ENCODE results near the gene PPRC1. TPM values are rescaled to one million over a fixed set of nuclear protein-coding genes. Genes with fewer than 3 reads are reported as not detected.

Gene PPRC1
- total and polyA plus RNA-seq, 3 donors from 2014 or later = 27.0 to 49.1 (median 38.7) TPM

DNA sequence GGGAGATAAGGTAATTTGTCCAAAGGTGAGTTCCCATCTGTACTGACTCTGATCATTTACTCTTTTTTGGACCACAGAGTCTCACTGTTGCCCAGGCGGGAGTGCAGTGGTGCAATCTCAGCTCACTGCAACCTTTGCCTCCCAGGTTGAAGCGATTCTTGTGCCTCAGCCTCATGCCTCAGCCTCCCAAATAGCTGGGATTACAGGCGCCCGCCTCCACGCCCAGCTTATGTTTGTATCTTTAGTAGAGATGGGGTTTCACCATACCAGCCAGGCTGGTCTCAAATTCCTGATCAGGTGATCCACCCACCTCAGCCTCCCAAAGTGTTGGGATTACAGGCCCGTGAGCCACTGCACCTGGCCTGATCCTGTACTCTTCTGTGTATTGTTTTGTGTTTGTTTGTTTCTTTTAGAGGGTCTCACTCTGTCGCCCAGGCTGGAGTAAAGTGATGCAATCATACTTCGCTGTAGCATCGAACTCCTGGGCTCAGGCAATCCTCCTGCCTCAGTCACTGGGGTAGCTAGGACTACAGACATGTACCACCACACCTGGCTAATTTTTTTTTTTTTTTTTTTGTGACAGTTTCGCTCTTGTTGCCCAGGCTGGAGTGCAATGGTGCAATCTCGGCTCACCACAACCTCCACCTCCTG, 21.8 kb downstream of the PPRC1 start:
- Histone ChIP-seq H3K27ac (no peak overlapping the region), H3K36me3 (ENCODE audit: low read depth, missing control alignments) (no peaks in the 10 kb centered on the region), H3K27me3 (no peaks in the 10 kb centered on the region), H3K4me1 (peaks cover 16% of the 10 kb centered on the region), H3K4me3 (no peak overlapping the region), H3K9me3 (no peaks in the 10 kb centered on the region)
- WGBS, 2 donors = 94 to 96% methylated on average over 11 of the region's 11 CpGs
- TF ChIP-seq POLR2A (IDR thresholded peaks at IDR 0.05) = no peak
- TF ChIP-seq, protein P1, sequence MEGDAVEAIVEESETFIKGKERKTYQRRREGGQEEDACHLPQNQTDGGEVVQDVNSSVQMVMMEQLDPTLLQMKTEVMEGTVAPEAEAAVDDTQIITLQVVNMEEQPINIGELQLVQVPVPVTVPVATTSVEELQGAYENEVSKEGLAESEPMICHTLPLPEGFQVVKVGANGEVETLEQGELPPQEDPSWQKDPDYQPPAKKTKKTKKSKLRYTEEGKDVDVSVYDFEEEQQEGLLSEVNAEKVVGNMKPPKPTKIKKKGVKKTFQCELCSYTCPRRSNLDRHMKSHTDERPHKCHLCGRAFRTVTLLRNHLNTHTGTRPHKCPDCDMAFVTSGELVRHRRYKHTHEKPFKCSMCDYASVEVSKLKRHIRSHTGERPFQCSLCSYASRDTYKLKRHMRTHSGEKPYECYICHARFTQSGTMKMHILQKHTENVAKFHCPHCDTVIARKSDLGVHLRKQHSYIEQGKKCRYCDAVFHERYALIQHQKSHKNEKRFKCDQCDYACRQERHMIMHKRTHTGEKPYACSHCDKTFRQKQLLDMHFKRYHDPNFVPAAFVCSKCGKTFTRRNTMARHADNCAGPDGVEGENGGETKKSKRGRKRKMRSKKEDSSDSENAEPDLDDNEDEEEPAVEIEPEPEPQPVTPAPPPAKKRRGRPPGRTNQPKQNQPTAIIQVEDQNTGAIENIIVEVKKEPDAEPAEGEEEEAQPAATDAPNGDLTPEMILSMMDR (IDR thresholded peaks at IDR 0.05) = no peak
- no peak for DNase-seq
- intact Hi-C loops (cut with DNase I; ENCODE audit: low total_unique reads) = no loop called here

DNA sequence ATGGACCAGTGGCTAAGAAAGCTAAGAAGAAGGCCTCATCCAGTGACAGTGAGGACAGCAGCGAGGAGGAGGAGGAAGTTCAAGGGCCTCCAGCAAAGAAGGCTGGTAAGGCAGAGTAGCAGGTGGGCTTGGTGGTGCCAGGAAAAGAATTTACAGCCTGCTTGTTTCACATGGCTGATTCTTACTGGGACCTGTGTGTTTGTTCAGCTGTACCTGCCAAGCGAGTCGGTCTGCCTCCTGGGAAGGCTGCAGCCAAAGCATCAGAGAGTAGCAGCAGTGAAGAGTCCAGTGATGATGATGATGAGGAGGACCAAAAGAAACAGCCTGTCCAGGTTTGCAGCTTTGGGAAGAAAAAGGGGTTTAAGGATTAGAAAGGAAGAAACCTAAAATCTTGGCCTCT, 24.4 kb downstream of the PPRC1 start:
- no peak for DNase-seq
- no peaks in the 10 kb centered on the region for H3K27me3 ChIP-seq
- no peak overlapping the region for H3K4me3 ChIP-seq
- H3K36me3 ChIP-seq (ENCODE audit: low read depth, missing control alignments) = no peaks in the 10 kb centered on the region
- intact Hi-C loops (cut with DNase I; ENCODE audit: low total_unique reads) = no loop called here
- H3K9me3 ChIP-seq = no peaks in the 10 kb centered on the region
- TF ChIP-seq, protein P1 (IDR thresholded peaks at IDR 0.05) = no peak
- TF ChIP-seq POLR2A (IDR thresholded peaks at IDR 0.05) = no peak
- H3K27ac ChIP-seq = no peak overlapping the region
- 82 to 91% methylated on average over 3 of the region's 3 CpGs for WGBS, 2 donors
- H3K4me1 ChIP-seq = peaks cover 10% of the 10 kb centered on the region

DNA sequence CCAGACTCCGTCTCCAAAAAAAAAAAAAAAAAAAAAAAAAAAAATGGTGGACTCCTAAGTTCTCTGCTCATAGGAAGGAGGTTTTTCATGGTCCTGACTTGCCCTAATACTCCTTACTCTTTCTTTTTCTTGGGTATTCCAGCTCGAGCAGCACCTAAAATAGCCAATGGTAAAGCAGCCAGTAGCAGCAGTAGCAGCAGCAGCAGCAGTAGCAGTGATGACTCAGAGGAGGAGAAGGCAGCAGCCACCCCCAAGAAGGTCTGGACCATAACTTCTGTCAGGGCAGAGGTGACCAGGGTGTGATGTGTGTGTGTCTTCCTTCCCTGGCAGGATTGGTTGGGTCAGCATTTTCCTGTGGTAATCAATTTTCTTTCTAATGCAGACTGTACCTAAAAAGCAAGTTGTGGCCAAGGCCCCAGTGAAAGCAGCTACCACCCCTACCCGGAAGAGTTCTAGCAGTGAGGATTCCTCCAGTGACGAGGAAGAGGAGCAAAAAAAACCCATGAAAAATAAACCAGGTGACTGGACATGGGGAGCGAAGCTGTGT, 26.3 kb downstream of the PPRC1 start:
- DNase-seq = no peak
- no peaks in the 10 kb centered on the region for H3K9me3 ChIP-seq
- intact Hi-C loops (cut with DNase I; ENCODE audit: low total_unique reads) = no loop called here
- no peak overlapping the region for H3K4me3 ChIP-seq
- H3K4me1 ChIP-seq = no peaks in the 10 kb centered on the region
- H3K27me3 ChIP-seq = no peaks in the 10 kb centered on the region
- 89 to 94% methylated on average over 5 of the region's 5 CpGs for WGBS, 2 donors
- TF ChIP-seq POLR2A (IDR thresholded peaks at IDR 0.05) = no peak
- TF ChIP-seq, protein P1 (IDR thresholded peaks at IDR 0.05) = no peak
- no peak overlapping the region for H3K27ac ChIP-seq
- H3K36me3 ChIP-seq (ENCODE audit: low read depth, missing control alignments) = no peaks in the 10 kb centered on the region

DNA sequence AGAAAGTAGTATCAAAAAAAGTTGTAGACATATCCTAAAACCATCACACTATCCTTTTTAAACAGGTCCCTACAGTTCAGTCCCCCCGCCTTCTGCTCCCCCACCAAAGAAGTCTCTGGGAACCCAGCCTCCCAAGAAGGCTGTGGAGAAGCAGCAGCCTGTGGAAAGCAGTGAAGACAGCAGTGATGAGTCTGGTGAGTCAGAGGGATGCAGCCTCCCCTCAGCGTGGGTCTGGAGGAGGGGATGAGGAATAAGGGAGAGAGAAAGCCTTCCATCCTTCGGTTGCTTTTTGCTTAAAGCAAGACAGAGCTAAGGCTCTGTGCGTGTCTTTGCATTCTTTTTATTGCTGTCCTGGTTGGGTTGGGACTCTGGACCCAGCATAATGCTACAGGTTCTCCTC, 27.0 kb downstream of the PPRC1 start:
- Histone ChIP-seq H3K27me3 (no peaks in the 10 kb centered on the region), H3K4me1 (no peaks in the 10 kb centered on the region), H3K4me3 (no peak overlapping the region), H3K27ac (no peak overlapping the region), H3K9me3 (no peaks in the 10 kb centered on the region), H3K36me3 (ENCODE audit: low read depth, missing control alignments) (no peaks in the 10 kb centered on the region)
- intact Hi-C loops (cut with DNase I; ENCODE audit: low total_unique reads) = no loop called here
- 92 to 95% methylated on average over 4 of the region's 4 CpGs for WGBS, 2 donors
- no peak for TF ChIP-seq POLR2A (IDR thresholded peaks at IDR 0.05)
- TF ChIP-seq, protein P1 (IDR thresholded peaks at IDR 0.05) = no peak
- DNase-seq = no peak

Measured in testis (tissue), 3 donors.